Amniotic stem cell (primary cell): ENCODE measurements around the gene LUC7L3.
"Not testable (repeated sequence)": the region's sequence is repeated elsewhere in the genome, so short reads cannot be mapped to it uniquely, and the experiment has no call there.

ENCODE experiments used
- DNase-seq: peaks from one replicate; lab custom pipeline; 2025; lab: John Stamatoyannopoulos, UW

LUC7L3 gene

GRCh38 chr17:50783193-50783660 is 63.8 kb downstream of the LUC7L3 start:
- DNase-seq, result peak; percentile 23

DNA sequence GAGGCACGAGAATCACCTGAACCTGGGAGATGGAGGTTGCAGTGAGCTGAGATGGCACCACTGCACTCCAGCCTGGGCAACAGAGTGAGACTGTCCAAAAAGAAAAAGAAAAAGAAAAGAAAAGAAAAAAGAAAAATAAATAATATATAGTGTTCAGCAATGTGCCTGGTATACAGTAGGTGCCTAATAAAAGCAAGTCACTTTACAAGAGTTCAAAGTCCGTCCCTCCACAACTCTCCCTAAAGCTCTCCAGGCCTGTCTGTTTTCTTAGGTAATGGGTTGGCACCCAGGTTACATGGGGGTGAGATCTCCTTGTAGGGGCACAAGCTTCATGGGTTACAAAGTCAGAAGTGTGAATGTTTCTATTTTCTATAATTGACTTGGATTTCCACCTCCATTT is 64.5 kb downstream of the LUC7L3 start:
- DNase-seq, result no peak

DNA sequence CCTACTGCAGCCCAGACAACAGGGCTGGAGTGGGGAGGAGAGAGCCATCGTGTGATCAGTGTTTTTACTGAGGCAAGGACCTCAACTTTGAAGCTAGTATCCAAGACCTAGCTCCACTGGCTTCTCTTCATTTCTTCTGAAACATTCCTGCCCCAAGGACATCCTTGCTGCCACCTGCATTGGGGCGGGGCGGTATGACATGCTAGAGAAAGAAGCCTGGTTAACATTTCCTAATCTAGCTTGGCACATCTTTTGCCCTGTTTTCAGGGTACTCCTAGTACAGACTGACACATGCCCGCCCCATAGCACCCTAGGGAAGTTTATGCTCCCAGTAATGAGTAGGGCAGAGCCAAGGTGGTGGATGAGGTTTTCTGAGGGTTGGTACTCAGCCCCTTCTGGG is 65.7 kb downstream of the LUC7L3 start:
- no peak for DNase-seq

- peak; percentile 11 for DNase-seq
These were observed 66.7 kb downstream of the LUC7L3 start for GRCh38 chr17:50785946-50786570.

DNA sequence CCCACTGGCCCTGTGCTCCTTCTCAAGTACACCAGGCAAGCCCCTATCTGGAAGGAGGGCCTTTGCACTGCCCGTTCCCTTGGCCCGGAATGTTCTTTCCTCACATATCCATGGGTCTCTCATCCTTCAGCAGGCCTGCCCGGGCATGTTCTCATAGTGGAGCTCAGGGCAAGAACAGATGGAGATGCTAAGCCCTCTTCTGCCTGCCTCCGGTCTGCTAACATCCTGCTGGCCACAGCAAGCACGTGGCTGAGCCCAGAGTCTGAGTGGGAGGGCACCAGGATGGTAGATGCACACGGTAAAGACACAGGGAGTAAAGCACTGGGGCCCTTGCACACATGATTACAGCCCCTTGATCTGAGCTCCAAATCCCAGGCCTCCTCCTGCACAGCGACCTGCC is 67.7 kb downstream of the LUC7L3 start:
- no peak for DNase-seq

- DNase-seq, result no peak
These were observed 71.2 kb downstream of the LUC7L3 start for GRCh38 chr17:50790618-50791017.

DNA sequence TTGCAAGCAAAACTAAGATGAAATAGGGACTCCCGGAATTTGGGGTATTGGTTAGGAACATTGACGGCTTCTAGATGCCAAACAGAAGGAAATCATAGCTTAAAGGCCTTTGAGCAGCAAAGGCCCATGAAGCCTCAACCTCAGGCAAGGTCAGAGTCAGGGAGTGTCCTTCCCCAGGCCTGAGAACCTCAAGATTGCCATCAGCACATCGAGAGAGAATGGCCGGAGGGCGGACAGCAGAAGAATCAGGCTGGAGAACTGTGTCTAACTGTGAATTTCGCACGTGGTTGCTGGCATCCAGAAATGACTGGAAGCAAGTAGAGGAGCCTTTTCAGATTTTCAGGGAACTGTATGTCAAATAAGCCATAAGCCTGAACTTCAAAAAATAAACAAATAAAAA is 72.7 kb downstream of the LUC7L3 start:
- no peak for DNase-seq

- no peak for DNase-seq
These were observed 73.6 kb downstream of the LUC7L3 start for GRCh38 chr17:50793007-50793406.

GRCh38 chr17:50794361-50794760 is 75.0 kb downstream of the LUC7L3 start:
- no peak for DNase-seq

DNA sequence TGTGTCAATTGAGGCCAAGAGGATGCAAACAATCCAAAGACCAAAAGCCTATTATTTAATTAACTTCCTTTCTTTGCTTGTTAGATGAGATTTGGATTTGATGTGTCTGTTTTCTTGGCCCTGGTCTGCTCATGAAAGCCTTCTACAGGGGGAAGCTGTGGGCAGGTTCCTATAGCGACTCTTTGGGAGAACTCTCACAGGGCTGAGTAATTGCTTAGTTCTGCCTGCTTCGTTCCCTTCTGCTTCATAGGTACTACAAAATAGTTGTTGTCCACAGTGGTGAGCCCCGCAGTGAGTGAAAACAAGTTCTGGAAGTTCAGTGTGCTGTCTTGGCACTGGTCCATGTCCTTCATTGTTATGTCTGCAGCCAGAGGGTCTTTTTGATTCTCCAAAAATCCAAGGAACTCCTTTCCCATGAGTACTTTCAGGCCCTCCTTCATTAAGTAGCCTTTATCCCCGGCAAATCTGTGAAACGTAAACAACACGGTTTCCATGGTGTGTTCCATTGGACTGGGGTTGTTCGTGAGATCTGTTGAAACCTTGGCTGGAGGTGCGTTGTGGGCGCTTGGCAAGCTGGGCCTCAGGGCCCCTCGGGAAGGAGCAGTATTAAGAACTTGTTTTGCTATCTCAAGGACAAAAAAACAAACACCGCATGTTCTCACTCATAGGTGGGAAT is 77.9 kb downstream of the LUC7L3 start:
- no peak for DNase-seq

DNA sequence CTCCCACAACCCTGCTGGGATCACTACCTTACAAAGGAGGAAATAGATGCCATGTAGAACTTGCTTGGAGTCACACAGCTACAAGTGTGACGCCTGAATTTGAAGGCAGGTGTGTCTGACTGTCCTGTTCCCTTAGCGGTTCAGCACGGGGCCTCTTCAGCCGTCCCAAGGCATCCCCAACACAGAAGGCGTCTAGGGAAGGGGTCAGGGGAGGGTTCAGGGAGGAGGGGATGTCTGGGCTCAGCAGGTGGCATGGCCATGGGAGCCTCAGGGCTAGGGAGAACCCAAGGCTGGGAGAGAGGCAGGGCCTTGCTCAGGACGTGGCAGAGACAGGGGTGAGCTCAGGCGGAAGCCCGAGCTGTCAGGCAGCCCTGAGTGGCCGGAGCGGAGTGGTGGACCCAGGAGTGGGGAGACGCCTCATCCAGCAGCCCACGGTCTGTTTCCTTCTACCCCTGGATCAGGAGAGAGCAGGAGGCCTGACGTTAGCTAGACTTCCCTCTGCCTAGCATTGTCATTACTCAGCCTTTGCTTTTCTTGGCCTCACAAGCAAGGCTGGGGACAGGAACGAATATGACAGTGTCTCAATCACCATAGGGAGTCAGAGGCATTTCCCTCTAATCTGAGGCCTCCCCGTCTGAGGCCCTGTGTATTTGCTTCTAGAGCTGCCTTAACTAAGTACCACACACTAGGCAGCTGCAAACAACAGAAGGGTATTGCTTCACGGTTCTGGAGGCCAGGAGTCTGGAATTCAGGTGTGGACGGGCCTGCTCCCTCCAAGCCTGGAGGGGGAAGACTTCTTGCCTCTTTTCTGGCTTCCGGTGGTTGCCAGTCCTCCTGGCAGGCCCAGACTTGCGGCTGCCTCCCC is 79.3 kb downstream of the LUC7L3 start:
- no peak for DNase-seq

DNA sequence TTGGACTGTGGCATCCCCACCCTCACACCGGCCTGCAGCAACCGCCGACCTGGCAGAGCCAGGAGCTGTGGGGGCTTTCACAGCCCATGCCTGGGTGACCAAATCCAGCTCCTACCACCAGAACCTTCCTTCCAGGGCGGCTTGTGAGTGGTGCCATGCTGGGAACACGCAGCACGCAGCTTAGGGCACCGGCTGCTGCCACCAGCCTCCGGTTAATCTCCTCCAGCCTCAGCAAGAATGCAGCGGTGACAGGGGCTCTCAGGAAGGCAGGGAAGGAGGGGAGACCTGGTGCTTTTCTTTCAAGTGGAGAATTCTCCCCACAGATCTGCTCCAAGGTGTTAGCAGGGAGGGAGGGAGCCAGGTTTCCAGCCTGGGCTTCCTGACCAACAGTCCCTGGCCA is 80.2 kb downstream of the LUC7L3 start:
- DNase-seq, result no peak

- no peak for DNase-seq
These were observed 80.8 kb downstream of the LUC7L3 start for GRCh38 chr17:50800196-50800700.

DNA sequence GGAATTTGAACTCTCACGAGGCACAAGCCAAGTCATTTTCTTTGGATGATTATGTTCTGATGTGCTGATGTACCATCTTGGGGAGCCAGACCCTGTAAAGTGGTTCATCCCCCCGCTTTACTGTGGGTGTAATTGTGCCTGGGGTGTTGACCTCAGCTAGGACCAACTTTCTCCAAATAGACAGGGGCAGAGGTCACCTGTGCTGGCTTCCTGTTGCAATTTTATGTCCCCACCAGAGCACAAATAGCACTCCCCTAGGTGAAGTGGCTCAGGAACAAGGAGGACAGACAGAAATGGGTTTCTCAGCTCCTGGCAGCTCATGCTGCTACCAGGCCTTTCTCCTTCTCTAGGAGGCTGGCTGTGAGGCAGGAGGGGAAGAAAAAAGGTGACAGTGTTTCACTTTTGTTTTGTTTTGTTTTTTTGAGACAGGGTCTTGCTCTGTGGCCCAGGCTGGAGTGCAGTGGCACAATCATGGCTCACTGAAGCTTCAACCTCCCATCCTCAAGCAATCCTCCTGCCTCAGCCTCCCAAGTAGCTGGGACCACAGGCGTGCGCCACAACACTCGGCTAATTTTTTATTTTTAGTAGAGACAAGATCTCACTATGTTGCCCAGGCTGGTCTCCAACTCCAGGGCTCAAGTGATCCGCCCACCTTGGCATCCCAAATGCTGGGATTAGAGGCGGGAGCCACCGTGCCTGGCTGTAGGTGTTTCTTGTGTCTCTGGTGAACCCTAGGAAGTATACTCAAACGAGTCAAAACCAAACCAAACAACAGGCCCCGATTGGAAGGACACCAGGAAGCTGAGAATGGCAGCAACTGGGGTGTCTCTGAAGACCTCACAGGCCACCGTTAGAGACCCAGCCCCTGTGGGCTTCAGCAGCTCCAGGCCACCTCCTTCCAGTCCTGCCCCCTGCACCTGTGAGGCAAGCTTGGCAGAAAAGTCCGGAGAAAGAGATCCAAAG is 83.5 kb downstream of the LUC7L3 start:
- no peak for DNase-seq

GRCh38 chr17:50803676-50804075 is 84.3 kb downstream of the LUC7L3 start:
- DNase-seq, result no peak

GRCh38 chr17:50804749-50805475 is 85.5 kb downstream of the LUC7L3 start:
- DNase-seq, result not testable (repeated sequence)

- DNase-seq, result no peak
These were observed 86.1 kb downstream of the LUC7L3 start for GRCh38 chr17:50805486-50805885.
